Activated CD4-positive, alpha-beta T cell treated with anti-CD3 and anti-CD28 coated beads, Interleukin-2, amount 50 U/mL, for 48 hours (primary cell): Measurements from ENCODE around the gene EDEM2.
A peak's percentile ranks its signal among the peaks of the same experiment; 100 is the strongest.
"Not testable (repeated sequence)": the region's sequence is repeated elsewhere in the genome, so short reads cannot be mapped to it uniquely, and the experiment has no call there.

Experiments
- DNase-seq, 2 experiments: peaks; one replicate each; pipeline ENCODE4 v3.0.0-alpha.2; 2020

Gene EDEM2

DNA sequence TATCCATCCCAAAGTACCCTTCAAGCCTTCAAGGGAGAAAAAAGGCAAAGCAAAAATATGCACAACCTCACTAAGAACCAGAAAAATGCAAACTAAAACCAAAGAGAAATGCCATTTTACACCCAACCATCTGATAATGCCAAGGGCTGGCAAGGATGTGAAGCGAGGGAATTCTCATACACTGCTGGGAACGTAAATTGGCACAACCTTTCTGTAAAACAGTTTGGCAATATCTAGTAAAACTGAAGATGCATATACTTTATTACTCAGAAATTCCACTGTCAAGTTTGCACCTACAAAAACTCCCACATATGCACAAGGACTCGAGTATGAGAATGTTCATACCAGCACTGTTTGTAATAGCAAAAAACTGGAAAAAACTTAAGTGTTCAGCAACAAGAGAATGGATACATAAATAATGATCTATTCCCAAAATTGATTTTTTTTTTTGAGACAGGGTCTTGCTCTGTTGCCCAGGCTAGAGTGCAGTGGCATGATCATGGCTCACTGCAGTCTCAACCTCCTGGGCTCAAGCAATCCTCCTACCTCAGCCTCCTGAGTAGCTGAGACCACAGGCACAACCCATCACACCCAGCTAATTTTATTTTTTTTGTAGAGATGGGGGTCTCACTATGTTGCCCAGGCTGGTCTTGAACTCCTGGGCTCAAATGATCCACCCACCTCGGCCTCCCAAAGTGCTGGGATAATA, 21.7 kb upstream of the EDEM2 start:
- DNase-seq = not testable (repeated sequence)

DNA sequence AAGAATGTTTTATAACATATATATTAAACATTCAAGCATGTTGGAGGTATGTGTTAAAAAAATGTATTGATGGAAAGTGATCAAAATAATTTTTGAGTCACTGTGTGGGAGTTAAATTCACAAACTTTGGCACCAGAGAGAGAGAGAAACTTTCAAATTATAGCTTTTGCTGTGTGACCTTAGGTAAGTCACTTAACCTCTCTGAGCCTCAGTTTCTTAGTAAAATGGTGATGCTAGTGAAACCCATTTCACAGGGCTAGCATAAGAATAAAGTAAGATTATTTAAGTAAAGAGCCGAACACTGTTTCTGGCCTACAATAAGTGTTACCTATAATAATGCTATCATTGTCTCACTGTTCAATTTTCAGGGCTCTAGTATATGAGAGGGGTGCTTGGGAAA, 20.7 kb upstream of the EDEM2 start:
- DNase-seq = no peak

GRCh38 chr20:35166242-35166830, 19.2 kb upstream of the EDEM2 start:
- DNase-seq = no peak

GRCh38 chr20:35165221-35166185, 18.4 kb upstream of the EDEM2 start:
- DNase-seq = no peak

DNA sequence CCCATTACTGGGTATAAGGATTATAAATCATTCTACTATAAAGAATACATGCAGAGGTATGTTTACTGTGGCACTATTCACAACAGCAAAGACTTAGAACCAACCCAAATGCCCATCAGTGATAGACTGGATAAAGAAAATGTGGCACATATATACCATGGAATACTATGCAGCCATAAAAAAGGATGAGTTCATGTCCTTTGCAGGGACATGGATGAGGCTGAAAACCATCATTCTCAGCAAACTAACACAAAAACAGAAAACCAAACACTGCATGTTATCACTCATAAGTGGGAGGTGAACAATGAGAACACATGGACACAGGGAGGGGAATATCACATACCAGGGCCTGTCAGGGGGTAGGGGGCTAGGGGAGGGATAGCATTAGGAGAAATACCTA, 17.4 kb upstream of the EDEM2 start:
- DNase-seq = not testable (repeated sequence)

- not testable (repeated sequence) for DNase-seq
Observed at GRCh38 chr20:35160341-35160740, 13.2 kb upstream of the EDEM2 start.

- no peak for DNase-seq
Observed at GRCh38 chr20:35156978-35157377, 9.8 kb upstream of the EDEM2 start.

DNA sequence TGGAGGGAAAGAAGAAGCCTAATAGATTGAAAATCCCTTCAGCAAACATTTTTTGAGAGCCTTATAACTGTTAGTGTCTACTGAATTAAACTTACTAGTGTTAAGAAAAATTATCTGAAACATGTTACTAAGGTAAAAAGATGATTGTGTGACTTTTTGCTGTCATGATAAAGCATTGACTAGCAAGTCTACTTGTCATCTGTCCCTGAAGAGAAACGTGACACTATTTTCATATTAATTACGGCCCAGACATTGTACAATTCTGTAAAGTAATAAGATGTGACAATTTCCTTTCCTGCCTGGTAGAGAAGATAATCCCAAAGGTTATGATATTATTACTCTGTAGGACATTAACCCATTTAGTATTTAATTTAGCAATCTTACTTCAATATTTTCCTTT, 8.8 kb upstream of the EDEM2 start:
- no peak for DNase-seq

- no peak for DNase-seq
Observed at GRCh38 chr20:35151736-35152135, 4.6 kb upstream of the EDEM2 start.

GRCh38 chr20:35150846-35151579, 3.9 kb upstream of the EDEM2 start:
- DNase-seq = no peak

DNA sequence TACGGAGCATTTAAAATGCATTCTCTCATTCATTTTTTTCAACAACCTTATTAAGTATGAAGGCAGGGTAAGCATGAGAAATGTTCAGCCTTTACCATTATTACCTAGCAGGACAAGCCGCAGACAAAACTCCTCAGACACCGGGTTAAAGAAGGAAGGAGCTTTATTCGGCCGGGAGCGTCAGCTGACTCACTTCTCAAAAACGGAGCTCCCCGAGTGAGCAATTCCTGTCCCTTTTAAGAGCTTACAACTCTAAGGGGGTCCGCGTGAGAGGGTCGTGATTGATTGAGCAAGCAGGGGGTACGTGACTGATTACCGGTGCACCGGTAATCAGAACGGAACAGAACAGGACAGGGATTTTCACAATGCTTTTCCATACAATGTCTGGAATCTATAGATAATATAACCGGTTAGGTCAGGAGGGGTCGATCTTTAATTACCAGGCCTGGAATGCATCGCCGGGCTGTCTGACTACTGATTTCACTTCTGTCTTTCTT, 487 bp upstream of the EDEM2 start:
- peak in 1 of 2 experiments; percentile 29 for DNase-seq

GRCh38 chr20:35146299-35146919, 727 bp downstream of the EDEM2 start:
- DNase-seq = peak in 1 of 2 experiments; percentile 5

- DNase-seq = no peak
Observed at GRCh38 chr20:35145141-35145564, 2.0 kb downstream of the EDEM2 start.

DNA sequence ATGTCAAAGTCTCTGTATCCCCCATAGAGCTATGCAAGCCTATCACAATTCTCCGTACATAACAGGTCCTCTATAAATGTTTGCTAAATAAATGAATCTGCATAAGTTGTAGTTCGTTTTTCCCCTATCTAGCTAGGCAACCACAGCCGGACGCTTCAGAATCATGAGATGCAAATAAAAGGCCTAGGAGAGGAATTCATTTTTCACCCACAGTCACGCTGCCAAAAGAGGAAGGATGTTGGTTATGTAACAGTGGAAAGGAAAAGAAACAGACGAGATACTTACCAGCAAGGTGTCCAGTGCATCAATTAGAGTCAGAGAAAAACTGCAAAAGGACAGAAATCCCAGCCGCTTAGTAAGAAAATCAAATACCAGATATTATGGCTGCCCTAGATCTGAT, 2.4 kb downstream of the EDEM2 start:
- no peak for DNase-seq

DNA sequence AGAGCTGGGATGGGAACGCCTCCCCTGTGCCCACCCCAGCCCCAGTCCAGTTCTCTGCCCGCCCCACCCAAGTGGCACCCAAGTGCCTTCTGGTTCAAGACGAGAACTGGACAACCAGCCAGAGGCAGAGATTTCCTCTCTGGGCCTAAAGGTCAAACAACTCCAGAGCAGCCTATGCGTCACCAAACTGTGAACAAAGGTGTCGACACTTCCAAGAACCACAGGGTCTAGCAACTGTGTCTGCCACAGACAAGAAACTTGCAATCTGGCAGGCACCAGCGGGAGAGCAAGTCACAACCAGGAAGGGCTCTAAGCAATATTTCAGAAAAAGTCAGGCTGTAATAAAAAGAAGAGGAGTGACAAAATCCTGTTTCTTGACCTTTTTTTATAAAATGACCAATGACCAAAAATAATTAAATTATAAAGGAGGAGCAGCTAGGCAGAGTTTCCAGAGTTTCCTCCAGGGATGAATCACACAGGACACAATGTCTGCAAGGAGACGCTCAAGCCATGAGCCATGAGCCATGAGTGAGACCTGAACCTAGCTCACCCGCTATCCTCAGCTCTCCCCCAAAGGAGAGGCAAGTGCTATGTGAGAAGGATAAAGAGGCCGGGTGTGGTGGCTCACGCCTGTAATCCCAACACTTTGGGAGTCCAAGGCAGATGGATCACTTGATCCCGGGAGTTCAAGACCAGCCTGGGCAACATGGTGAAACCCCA, 11.1 kb downstream of the EDEM2 start:
- DNase-seq = no peak

GRCh38 chr20:35134880-35135279, 12.3 kb downstream of the EDEM2 start:
- DNase-seq = no peak

DNA sequence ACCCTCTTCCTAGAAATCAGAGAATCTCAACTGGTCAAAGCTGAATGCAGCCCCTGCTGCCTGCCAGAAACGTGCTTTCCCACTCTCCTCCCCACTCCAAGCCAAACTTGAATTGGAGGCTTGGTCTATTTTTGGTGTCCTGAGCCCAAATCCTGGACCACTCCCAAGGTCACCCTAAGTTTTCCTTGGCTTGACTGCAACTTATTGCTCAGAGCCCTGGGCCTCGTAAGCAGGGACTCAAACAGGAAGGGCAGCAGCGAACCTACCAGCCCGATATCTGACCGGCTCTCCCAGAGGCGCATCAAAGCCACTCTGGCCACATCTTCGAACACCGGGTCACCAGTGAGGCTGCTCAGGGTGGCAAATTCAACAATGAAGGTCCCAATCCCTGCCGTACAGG, 12.7 kb downstream of the EDEM2 start:
- DNase-seq = no peak

DNA sequence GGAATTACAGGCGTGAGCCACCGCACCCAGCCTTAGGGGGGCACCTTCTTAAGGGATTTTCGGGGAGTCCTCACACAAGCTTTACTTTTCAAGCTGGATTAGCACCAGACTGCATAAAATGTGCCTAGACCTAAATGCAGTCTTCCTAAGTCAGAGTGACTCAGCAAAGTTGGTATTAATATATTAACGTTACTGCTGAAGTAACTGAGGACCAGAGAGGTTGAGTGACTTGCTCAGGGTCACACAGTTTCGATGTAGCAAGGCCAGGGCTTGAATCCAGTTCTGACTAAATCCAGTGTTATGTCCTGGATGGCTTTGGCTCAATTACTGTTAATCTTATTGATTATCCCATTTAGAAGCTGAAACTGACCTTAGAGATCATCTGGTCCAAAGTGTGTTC, 13.4 kb downstream of the EDEM2 start:
- no peak for DNase-seq

DNA sequence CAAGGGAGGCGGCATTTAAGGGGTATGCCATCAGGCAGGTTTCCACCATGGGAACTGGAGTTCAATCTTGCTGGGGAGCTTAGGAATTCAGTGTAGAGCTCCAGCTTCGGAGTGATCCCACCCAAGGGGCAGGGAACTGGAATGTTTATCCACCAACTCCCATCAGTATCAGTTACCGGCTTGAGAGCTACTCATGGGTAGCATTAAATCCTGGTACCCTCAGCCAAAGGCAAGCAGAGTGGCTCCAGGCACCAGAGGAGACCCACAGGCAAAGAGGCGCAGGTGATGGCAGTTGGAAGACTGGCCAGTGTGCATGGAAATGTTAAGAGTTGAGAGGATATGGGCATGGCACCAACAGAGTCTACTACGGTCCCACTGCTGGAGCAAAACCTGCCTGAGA, 14.1 kb downstream of the EDEM2 start:
- no peak for DNase-seq

GRCh38 chr20:35131934-35132333, 15.2 kb downstream of the EDEM2 start:
- DNase-seq = no peak

DNA sequence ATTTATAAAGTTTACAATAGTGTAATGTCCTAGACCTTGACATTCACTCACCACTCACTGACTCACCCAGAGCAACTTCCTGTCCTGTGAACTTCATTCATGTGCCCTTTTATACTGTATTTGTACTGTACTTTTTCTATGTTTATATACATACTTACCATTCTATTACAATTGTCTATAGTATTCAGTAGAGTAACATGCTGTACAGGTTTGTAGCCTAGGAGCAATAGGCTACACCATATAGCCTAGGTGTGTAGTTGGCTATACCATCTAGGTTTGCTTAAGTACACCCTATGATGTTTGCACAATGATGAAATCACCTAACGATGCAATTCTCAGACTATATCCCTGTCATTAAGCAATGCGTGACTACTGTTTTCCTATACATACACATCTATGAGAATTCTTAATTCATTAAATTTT, 17.5 kb downstream of the EDEM2 start:
- DNase-seq = no peak

DNA sequence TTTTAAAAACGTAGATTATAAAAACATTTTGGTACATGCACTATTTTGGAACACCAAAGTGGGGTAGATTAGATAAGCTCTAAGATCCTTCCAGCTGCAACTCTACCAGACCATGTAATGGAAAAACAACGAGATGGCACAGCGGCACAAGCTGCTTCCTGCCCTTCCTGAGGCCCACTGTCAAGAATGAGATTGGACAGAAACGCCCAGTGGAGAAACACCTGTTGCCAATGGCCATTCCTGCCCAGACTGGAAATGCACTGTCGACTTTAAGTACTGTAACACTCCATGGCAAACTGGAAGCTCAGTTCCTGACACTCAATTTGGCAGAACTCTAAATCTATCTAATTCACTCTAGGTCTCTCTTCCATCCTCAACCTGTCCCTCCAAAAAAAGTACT, 21.4 kb downstream of the EDEM2 start:
- no peak for DNase-seq
